NCI-H128 (cell line): ENCODE measurements around the gene MFSD11.
"Not testable (repeated sequence)": the region's sequence is repeated elsewhere in the genome, so short reads cannot be mapped to it uniquely, and the experiment has no call there.

Experiments used
- DNase-seq: peaks from one replicate; lab custom pipeline; 2025; ENCODE audit not compliant: unreplicated experiment; lab: John Stamatoyannopoulos, UW

The MFSD11 gene

DNA sequence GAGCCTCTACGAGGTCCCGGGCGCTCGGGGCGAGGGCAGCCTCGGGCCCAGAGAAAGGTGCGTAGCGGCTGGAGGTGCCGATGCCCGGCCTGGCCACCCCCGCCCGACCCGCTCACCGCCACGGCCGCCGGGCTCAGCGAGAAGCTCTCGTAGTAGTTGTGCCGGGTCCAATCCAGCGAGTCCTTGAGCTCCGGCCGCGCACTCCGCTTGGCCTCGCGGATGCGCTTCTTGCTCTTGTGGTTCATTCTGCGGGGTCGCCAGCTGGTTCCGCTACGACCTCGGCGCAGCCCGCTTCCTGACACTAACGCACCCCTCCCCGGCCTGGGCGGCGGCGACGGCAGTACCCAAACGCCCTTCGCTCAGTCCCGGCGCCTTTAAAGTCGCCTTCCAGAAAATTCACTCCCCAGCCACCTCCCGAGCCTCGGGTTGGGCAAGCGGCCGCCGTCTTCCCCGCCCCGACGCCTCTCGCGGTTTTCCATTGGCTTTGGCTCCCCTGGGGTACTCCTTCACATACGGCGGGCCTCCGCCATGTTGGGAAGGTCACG is 11.6 kb upstream of the MFSD11 start, which contains the start of gene JMJD6:
TSS of gene JMJD6 (minus strand) at position 376 of the 545 bp plus-strand sequence. CDS start at position 245, 131 bp downstream.
- DNase-seq: peak; percentile 89

DNA sequence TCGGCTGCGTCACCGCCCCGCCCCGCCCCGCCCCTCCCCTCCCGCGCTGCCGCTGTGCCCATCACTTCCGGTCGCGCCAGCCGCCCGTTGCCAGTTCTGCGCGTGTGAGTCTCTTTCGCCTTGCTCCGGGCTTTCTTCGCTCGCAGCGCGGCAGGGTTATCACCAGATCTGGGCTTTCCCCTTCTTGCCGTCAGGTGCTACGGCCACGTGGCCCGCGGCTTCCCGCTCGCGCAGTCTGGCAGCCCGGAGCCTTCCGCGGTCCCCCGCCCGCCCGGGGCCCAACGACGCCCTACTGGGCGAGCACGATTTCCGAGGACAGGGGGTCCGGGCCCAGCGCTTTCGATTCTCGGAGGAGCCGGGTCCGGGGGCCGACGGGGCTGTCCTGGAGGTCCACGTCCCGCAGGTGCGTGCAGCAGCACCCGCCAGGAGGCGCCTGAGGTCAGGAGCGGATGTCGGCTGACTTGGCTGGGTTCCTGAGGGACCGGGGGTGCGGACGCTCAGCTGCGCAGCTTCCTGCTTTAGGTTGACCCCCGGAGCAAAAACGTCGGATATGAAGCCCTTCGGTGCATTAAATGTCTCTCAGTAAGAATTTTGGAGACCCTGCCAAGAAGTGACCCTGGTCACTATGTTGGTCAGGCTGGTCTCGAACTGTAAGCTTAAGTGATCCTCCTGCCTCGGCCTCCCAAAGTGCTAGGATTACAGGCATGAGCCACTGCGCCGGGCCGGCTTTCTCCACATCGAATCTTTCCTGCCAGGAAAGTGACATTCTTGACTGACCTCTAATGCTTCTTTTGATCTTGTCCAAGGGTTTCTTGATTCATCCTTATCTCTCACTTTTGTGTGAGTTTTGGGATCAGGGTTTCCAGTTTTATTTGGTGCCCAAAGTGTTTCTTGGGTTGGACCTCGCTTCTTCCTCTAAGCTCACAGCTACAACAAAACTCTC is 10.9 kb upstream of the MFSD11 start, which contains the start of gene METTL23:
TSS of gene METTL23 (plus strand) at position 64 of the 943 bp plus-strand sequence. CDS start 2,872 bp downstream, outside the sequence.
- DNase-seq: no peak

GRCh38 chr17:76727745-76728456 is 10.0 kb upstream of the MFSD11 start:
- no peak for DNase-seq

GRCh38 chr17:76731800-76732733 is 5.9 kb upstream of the MFSD11 start:
- not testable (repeated sequence) for DNase-seq

GRCh38 chr17:76732734-76733617 is 4.9 kb upstream of the MFSD11 start:
- no peak for DNase-seq

GRCh38 chr17:76733618-76733957 is 4.3 kb upstream of the MFSD11 start:
- no peak for DNase-seq

GRCh38 chr17:76734080-76734840 is 3.7 kb upstream of the MFSD11 start:
- DNase-seq: no peak

DNA sequence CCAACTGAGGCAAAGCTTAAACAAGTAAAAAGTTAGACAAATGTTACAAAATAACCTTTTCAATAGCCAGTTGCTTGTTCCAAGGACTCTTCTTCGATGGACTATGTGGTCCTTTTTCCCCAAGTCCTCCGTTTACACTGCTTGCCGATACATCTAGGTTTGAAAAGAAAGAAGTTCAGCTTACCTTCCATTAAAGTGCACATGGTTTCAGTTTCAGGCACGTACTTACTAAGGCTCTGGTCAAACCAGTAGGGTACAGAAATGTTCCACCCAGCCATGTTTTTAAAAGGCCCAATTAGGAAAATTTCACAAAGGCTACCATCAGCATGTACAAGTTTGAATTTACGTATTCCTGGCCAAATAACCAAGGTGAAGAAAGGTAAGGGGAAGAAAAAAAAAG is 2.9 kb upstream of the MFSD11 start:
- DNase-seq: no peak

GRCh38 chr17:76735586-76736348 is 2.2 kb upstream of the MFSD11 start:
- DNase-seq: no peak

DNA sequence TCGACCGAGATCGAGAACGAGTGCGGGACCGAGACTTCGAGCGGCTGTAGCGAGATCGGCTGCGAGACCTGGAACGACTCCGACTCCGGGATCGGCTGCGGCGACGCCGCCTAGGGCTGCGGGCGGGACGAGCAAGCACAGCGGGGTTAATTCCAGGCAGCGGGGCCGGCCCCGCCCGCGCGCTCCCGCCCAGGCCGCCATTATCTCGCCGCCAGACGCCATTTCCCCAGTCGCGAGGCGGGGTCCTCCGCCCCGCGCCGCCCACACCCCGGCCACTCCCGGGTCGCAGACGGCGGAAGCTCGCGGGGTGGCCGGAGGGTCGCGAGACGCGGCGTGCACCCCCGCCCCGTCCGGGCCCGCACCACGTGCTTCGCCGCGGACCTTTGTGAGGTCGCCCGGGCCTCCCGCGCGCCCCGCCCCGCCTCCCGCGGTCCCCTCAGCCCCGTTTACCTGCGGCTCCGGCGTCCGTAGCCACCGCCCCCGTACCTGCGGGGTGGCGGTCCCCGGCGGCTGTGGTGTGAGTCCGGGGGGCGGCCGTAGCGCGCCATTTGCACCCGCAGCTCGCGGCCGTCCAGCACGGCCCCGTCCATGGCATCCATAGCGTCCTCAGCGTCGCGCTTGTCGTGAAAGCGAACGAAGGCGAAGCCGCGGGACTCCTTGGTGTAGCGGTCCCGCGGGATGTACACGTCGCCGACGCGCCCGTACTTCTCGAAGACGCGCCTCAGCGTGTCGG is 1.4 kb upstream of the MFSD11 start:
- no peak for DNase-seq

GRCh38 chr17:76737082-76737675 is 740 bp upstream of the MFSD11 start, which contains the start of gene SRSF2:
TSS of gene SRSF2 (minus strand) at chr17:76737331. CDS start at chr17:76737160, 171 bp downstream.
- peak; percentile 90 for DNase-seq

GRCh38 chr17:76738468-76738850 is 540 bp downstream of the MFSD11 start:
- no peak for DNase-seq

GRCh38 chr17:76739568-76740115 is 1.7 kb downstream of the MFSD11 start:
- not testable (repeated sequence) for DNase-seq

- no peak for DNase-seq
These were observed 2.6 kb downstream of the MFSD11 start for GRCh38 chr17:76740329-76741118.

DNA sequence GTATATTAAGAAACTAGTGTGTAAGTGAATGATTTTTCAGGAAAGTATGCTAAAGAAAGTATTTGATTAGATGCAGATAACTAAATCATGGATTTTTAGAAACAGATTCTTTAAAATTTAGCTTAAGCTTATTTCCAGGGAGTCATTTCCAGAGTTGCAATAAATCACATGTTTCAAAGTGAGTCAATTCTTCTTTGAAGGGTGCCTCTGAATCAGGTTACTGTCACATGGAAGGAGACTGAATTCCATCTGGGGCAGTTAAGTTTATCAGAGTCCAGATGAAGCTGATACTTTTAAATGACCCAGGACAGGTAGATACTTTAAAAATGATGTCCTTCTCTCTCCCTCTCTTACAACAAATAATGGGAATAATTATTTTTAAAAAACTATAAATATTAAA is 5.0 kb downstream of the MFSD11 start:
- no peak for DNase-seq

GRCh38 chr17:76744747-76745146 is 6.8 kb downstream of the MFSD11 start:
- no peak for DNase-seq
